Measurements from ENCODE around the gene NADK2.

Gene NADK2

DNA sequence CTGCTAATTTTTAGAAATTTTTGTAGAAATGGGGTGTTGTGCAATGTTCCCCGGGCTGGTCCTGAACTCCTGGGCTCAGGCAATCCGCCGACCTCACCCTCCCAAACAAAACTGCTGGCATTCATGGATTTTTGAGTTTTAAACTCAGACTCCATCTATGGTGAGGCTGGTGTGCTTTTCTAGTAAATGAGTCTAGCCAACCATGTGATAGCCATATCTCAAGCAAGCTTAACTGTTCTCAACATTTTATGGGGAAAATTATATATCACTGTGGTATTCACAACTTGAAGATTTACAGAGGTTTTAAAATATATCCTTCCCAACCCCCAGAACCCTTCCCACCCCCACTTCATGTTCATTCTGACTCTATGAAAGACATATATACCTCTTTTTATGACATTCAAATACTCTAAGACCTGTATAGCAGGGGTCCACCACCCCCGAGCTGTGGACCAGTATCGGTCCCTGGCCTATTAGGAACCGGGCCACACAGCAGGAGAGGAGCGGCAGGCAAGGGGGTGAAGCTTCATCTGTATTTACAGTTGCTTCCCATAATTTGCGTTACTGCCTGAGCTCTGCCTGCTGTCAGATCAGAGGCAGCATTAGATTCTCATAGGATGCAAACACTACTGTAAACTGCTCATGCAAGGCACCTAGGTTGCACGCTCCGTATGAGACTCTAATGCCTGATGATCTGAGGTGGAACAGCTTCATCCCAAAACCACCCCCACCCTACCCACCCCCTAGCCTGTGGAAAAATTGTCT is 4.5 kb upstream of the NADK2 start:
- no peak for DNase-seq

DNA sequence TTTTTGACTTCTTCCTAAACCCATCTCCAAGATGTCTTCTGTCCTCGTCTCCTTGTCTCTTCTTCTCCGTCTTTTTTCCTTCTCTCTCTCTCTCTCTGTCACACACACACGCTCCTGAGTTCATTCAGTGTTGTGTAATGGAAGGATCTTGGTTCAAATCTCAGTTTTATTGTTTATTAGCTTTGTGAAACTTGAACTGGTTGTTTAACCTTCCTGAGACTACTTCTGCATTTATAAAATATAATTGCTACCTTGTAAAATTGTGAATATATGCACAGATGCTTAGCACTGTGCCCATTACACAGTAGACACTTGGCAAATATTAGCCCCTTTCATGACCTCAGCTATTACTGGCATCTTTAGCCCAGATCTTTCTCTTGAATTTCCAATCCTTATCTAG is 2.4 kb upstream of the NADK2 start:
- no peak for DNase-seq

DNA sequence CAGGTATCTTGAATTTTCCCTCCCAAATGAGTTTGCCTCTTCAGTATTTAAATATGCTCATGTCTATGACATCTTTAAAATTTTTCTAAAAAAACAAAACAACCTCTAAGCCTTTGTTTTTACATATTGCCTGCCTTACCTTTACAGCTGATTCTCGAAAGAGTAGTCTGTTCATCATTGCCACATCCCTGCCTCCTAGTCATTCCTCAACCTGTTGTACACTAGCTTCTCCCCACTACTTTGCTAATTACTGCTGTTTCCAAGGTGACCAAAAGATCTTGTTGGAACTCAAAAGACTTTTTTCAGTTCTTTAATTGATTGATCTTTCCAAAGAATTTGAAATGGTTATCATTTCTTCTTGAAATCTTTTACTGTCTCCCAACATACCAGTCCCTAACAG is 1.9 kb upstream of the NADK2 start:
- DNase-seq, result no peak

- DNase-seq, result no peak
Measured at GRCh38 chr5:36242534-36243485, 1.1 kb upstream of the NADK2 start.

DNA sequence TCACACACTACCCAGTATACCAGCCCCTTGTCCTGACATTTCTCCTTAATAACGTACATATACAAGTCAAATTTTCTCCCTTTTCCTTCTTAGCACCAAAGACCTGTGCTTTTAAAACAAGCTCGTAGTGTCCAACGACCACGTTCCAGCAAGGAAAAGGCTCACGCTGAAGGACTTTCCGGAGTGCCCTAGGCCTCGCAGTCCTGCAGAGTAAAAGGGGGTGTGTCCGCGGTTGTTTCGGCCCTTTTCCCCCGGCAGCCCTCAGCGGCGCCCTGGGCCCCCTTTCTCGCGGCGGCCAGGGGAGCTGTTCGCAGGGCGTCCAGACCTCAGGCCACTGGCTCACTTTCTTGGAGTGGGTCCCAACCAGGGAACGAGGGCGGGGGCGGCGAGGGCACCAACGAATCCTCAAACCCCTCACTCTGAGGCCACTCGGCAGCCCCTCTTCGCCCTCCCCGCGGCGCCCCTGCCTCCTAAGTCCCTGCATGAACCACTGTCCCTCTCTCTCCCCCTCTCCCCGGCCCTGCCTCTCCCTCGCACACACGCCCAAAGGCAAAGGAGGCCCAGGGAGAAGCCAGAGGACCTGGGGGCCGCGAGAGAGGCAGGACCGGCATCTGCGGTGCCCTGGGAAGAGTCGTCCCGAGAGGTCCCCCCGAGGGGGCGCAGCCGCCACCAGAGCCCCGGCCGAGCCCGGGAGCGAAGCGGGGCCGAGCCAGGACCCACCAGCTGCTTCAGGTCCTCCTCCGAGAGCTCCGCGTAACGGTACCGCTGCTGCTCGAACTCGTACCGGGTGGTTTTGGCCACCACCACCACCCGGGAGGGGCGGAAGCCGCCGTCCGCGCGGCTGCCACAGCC is 720 bp downstream of the NADK2 start:
- DNase-seq, result no peak

- no peak for DNase-seq
Measured at GRCh38 chr5:36239370-36240293, 2.1 kb downstream of the NADK2 start.

- DNase-seq, result no peak
Measured at GRCh38 chr5:36238502-36239295, 3.0 kb downstream of the NADK2 start.

GRCh38 chr5:36237751-36238150 is 4.0 kb downstream of the NADK2 start:
- no peak for DNase-seq

GRCh38 chr5:36236801-36237200 is 4.9 kb downstream of the NADK2 start:
- no peak for DNase-seq

GRCh38 chr5:36232533-36232932 is 9.2 kb downstream of the NADK2 start:
- no peak for DNase-seq

DNA sequence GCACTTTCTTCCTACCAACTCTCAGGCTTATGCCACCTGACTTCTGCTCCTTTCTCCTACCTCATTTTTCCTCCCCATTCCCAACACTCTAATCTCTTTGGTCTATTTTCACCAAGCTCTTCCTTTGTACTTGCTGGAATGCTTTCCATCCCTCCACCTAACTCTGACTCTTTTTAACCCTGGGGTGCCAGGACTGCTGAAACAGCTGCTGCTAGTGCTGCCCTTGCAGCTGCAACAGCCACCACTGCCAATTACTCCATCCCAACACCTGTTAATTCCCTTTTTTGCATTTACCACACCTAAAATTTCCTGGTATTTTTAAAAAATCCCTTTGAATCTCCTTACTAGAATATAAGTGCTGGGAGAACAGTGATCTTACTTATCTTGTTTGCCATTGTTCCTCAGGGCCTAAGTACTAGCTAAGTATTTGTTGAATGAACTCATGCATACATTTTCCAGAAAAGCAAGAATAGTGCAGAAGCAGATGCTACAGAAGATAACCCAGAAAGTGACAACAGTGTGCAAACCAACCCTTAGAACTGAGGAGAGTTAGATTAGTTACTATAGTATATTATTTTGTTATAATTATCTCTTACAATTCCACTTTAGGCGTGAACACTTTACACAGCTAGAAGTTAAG is 11.5 kb downstream of the NADK2 start:
- no peak for DNase-seq

GRCh38 chr5:36228505-36228904 is 13.2 kb downstream of the NADK2 start:
- no peak for DNase-seq

DNA sequence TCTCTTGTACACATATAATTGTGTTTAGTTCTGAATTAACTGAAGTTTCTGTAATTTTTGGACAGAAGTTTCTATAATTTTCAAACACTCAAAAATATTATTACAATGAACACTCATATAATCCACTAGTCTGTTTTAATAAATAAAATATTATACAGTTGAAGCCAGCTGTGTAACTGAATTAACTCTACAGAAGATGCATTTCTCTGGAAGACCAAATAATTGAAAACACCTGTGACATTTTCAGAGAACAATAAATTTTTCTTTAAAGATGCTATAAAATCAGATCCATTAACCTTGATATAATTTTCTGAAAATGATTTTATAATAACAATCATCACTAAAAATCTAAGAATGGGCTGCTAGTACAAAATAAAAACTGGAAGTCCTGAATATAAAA is 14.7 kb downstream of the NADK2 start:
- DNase-seq, result no peak

- DNase-seq, result no peak
Measured at GRCh38 chr5:36222620-36223019, 19.1 kb downstream of the NADK2 start.

DNA sequence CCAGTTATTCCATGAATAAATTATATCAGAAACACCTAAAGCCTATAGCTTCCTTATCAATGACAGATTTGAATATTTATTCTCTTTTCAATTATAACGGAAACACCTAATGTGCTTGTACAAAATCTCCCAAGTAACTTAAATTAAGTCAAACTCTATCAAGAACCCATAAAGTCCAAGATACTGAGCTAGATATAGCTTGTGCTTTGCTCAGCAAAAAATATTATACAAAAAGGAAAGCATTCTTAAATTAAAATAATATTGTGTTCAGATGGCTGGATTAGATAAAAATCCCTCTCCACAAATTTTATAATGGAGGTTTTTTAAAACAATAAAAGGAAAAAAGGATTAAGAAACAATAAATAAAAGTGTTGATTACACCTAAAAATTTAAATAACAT is 23.7 kb downstream of the NADK2 start:
- DNase-seq, result no peak

DNA sequence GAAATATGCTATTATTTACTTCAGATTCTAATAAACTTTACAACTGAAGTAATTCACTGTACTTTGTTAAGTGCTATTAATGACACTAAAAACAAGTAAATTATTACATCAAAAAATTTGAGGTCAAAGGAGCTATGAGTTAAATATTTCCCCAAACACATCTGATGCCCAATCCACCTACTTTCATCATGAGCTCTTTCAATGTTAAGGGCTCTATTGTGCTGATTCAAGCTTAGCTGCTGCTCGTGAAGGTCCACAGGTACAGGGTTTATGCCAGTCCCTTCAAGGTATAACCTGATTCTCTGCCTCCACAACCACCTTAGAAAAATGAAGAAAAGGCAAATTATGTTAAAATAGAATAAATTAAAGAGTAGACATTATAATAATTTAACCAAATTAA is 24.2 kb downstream of the NADK2 start:
- no peak for DNase-seq

- no peak for DNase-seq
Measured at GRCh38 chr5:36215910-36216309, 25.8 kb downstream of the NADK2 start.

DNA sequence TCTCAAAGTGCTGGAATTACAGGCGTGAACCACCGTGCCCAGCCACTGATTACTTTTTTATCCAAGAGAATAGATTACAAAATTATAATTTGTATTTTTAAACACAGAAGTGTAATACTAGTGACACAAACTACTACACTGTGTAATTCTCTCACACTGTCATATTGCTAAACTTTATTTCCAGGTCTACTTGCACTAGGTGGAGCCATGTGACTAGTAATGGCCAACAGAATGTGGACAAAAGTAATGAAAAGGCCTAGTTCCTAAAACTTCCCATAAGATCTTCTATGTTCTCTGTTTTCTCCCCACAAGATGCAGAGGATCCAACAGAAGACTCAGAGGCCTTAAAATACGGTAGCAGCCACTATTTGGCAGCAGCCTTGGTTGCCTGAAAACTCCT is 27.3 kb downstream of the NADK2 start:
- DNase-seq, result no peak

DNA sequence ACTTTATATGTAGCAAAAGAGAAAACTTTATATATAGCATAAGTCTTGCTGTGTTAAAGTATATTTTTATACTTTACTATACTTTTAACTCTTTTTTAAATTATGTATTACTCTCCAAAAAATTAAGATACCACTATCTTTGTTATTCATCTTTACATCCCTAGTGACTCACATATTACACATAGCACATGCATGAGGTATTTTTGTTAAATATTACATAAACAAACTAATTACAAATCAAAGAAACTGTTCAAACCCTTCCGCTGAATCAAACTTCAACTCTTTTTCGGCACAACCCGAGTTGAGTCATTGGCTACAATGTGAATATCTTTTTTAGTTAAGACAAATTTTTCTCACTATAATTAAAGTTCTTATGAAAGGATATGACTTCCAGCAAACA is 32.1 kb downstream of the NADK2 start:
- no peak for DNase-seq

- no peak for DNase-seq
Measured at GRCh38 chr5:36208786-36209185, 32.9 kb downstream of the NADK2 start.

DNA sequence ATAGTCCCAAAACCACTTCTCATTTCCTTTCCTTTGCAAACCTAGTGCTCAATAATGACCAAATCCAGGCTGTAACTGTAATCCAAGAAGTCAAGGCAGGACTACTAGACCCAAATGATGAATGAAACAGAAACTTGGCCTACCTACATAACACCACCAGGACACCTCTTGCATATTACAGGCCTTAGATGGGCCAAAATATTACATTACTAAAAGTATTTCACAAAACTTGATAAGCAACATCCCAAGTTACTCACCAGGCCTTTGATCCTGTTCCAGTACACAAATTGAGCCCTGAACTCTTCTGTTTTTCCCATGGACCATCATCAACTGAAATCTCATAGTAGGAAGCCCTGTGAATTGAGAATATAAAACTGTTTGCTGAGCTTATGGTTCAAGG is 34.8 kb downstream of the NADK2 start:
- no peak for DNase-seq
